Activated B cell treated with CpG ODN at 0.5 μM for 24 hours (primary cell): ENCODE data around the gene PPIAL4G. TPM values are rescaled to one million over a fixed set of nuclear protein-coding genes. Genes with fewer than 3 reads are reported as not detected.

Source experiments
- total RNA-seq: library from RNA; stranded (reverse); gene quantifications from 2 replicates; pipeline ENCODE4 v1.2.3, GENCODE V29; 2022

PPIAL4G gene
- total RNA-seq, 1 donor from 2014 or later, result 0.62 TPM

Other genes with a start within 250 kb of the PPIAL4G start
- 50.4 and 57.9 TPM in 2 replicates for gene NBPF14, start 112.7 kb upstream of the PPIAL4G start, total RNA-seq